GM21723 (cell line): Measurements from ENCODE around the gene ARHGEF7.

Experiments used
- ATAC-seq: cut with Tn5 transposase; IDR thresholded peaks from one replicate; pipeline ENCODE4 v1.9.1; 2021; ENCODE audit warnings: mild to moderate bottlenecking, moderate library complexity; ENCODE audit not compliant: unreplicated experiment

Gene ARHGEF7

GRCh38 chr13:111322001-111322915 is 207.1 kb downstream of the ARHGEF7 start:
- no peak for ATAC-seq

DNA sequence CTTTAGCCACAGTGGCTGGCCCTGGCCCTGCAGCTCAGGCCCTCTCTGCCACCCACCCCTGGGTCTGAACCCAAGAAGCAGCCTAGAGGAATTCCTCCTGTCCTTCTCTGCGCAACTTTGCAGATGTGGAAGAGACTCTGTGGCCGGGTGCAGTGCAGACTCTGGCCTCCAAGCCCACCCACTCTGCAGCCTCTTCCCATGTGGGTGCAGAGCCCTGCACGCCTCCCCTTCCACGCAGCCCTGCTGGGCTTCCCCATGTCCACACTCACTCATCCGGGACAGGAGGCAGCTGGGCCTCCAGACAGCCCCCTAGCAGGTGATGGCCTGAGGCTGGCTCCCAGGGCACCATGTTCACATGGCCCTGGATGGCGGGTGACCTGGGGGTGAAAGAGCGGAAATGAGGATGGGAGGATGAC is 207.8 kb downstream of the ARHGEF7 start:
- ATAC-seq = no peak

GRCh38 chr13:111323549-111323948 is 208.4 kb downstream of the ARHGEF7 start:
- ATAC-seq = no peak

DNA sequence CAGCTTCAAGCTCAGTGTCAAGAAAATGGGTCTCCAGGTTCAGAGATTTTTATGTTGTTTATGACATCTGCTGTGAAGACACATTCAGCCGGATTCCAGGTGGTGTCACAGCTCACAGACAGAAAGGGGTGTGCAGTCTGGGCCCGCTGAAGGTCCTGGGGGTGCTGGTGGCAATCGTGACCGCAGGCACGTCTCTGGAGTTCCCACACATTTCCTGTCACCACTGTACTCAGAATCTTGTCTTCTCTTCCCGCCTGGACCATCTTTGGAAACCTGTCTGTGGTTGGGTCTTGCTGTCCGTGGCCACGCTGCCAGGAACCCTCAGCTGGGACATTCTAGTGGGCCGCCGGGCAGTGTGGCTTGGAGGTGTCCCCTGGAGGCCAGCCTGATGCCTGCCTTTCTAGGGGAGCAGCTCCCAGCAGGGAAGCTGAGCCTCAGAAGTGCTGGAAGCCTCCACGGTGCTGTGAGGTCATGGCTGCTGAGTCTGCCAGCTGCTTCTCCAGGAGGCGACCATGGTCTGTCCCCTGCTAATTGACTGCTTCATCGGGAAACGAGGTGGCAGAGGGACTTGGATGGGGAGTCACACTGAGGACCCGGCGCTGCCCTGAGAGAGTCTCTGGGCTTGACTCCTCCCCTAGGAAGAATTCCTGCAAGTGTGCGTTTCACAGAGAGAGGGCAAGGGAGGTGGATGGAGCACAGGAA is 209.0 kb downstream of the ARHGEF7 start:
- ATAC-seq = no peak

GRCh38 chr13:111324736-111325135 is 209.6 kb downstream of the ARHGEF7 start:
- no peak for ATAC-seq

- ATAC-seq = no peak
Observed at GRCh38 chr13:111325146-111325890, 210.2 kb downstream of the ARHGEF7 start.

- no peak for ATAC-seq
Observed at GRCh38 chr13:111325941-111326620, 211.0 kb downstream of the ARHGEF7 start.

- ATAC-seq = no peak
Observed at GRCh38 chr13:111326621-111326965, 211.5 kb downstream of the ARHGEF7 start.

DNA sequence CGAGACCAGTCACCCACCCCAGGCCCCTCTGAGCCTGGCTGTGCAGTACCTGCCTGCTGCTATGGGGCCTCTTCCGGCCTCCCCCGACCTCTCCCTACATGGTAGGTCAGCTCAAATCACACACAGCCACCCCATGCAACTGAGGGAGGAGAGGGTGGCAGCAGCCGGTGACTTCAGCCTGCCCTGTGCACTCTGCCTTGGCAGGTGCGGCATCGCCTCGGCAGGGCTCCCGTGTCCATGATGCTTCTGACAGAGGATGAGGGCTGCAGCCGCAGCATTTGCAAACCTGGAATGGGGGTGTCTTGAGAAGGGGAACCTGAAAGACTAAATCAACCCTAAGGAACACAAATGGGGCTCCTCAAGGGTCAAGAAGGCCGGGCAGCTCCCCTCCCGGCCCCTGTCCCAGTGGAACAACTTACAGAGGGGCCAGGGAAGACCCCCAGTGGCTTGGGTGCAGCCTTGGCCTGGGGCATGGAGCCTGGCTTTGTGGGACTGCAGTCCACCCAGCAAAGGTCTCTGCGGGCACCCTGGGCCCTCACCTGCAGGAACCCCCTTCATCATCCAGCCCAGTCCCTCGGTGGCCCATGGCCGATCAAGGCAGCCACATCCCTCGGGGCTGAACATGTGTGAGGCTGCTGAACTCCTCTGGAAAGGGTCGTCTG is 212.0 kb downstream of the ARHGEF7 start:
- no peak for ATAC-seq

DNA sequence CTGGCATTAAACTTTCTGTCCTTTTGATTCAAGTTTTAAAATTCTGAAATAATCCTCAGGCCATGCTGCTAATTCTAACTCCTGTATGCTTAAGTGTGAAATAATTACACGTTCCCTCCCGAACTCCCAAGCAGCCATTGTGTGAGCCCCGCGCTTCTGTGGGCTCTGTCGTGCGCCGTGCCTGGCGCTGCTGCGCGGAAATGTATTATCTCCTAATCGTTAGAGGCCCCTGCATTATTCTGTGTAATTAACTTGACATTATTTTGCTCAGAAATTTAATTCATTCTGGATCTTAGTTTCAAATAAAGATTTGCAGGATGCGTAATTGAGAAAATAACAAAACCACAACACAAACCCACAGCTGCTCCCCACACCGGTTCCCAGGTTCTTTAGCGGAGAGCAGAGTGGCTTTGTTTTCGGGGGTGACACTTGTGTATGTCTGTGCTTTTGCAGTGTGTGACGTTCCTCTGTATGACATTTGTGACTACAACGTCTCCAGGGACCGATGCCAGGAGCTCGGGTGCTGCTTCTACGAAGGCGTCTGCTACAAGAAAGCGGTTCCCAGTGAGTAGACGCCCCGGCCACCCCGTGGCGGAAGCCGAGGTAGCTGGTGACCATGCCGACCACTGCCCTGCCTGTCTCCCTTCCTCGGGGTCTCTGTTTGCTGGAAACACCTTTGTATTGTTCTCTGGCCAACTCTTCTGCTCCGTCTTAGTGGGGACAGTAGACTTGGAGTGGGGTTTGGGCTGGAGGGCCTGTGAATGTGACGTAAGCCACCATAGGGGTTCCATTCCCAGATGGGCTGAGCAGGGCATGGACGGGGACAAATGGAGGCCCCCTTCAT is 212.8 kb downstream of the ARHGEF7 start:
- no peak for ATAC-seq

GRCh38 chr13:111328574-111329410 is 213.7 kb downstream of the ARHGEF7 start:
- no peak for ATAC-seq

DNA sequence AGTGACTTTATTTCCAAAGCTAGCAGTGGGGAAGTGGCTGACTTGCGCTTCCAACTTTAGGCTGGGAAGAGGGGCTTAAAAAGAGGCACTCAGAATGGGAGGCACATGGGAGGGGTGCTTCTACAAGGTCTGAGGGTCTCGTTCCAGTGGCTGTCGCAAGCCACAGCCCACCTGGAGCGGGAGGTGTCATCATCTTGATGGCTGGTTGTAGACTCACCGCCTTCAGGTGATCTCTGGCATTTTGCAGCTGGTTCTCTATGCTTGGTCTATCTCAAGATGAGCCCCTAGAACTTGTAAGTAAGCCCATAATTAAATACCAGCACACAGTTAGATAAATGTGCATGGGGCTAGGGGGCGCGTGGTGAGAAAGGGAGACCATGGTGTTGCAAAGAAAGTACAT is 214.5 kb downstream of the ARHGEF7 start:
- no peak for ATAC-seq

DNA sequence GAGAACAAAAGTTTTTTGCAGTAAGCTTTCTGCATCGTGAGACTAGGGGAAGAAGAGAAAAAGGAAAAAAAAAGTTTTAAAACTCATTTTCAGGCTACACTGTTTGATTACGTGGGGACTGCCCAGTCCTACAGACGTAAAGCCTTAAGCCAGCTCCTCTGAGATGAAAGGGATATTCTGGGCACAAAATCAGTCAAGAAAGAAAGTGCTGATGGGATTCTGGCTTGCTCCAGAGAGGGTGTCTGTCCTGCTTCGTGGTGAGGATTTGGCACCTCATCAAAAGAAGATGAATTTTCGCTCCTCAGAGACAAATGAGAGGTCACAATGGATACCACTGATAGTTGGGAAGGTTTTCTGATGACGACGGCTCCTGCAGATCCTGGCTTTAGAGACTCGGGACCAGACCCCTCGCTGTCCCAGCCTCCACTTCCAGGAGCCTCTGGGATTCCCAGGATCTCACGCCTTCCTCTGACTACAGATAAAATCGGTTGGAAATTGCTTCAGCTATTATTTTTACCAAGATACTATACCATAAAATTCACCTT is 215.0 kb downstream of the ARHGEF7 start:
- ATAC-seq = no peak

GRCh38 chr13:111335298-111335697 is 220.2 kb downstream of the ARHGEF7 start:
- no peak for ATAC-seq

- ATAC-seq = no peak
Observed at GRCh38 chr13:111336666-111337065, 221.6 kb downstream of the ARHGEF7 start.

GRCh38 chr13:111337206-111337605 is 222.1 kb downstream of the ARHGEF7 start:
- no peak for ATAC-seq

GRCh38 chr13:111337741-111338140 is 222.6 kb downstream of the ARHGEF7 start:
- ATAC-seq = no peak

DNA sequence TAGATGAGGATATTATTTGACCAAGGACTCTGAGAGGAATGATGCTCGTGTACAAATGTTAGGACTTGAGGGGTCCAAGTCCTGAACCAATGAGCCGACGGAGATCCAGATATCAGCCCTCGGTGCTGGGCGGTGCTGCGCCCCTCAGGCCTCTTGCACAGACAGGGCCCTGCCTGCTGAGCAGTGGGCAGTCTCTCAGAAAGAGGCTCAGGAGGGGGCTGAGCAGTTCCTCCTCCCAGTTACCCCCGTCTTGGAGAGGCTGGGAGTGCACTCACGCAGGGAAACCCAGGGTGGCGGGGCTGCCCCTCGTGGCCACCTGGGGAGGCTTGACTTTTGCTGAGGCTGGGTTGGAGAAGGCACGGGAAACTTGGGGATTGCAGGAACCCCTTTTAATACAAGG is 223.7 kb downstream of the ARHGEF7 start:
- no peak for ATAC-seq
